K562 (cell line): Measurements from ENCODE around the gene MTMR3.

Experiments used
- HNRNPLL ChIP-seq: fragments of 200-400 bp; formaldehyde crosslinking; IDR thresholded peaks from 2 replicates; pipeline ENCODE4 v1.6.1; 2017; ENCODE audit warnings: low read length, low read depth, mild to moderate bottlenecking; ENCODE audit not compliant: poor library complexity, severe bottlenecking
- ILK ChIP-seq: fragments of 450-650 bp; IDR thresholded peaks from 2 replicates; pipeline ENCODE4 v1.6.1; 2016; ENCODE audit warnings: missing genetic modification characterization, low read depth, mild to moderate bottlenecking, missing compliant biosample characterization, moderate library complexity, borderline replicate concordance
- NBN ChIP-seq: fragments of 450-650 bp; IDR thresholded peaks from 2 replicates; pipeline ENCODE4 v1.6.1; 2016; ENCODE audit warnings: low read depth, mild to moderate bottlenecking
- NFXL1 ChIP-seq: fragments of 450-650 bp; formaldehyde crosslinking; IDR thresholded peaks from 2 replicates; pipeline ENCODE4 v1.4.0; 2021; ENCODE audit warnings: mild to moderate bottlenecking
- POU5F1 ChIP-seq: fragments of 150-350 bp; IDR thresholded peaks from 2 replicates; pipeline ENCODE4 v1.6.1; 2014; ENCODE audit warnings: borderline replicate concordance, low read length, low read depth, mild to moderate bottlenecking; ENCODE audit not compliant: partially characterized antibody
- ZNF316 ChIP-seq: fragments of 450-650 bp; IDR thresholded peaks from 2 replicates; pipeline ENCODE4 v1.6.1; 2016
- TF ChIP-seq, protein P1 (sequence below), 3 experiments: IDR thresholded peaks in 2 of 3; conservative IDR thresholded peaks in 1 of 3; 2 replicates each; pipeline ENCODE4 v1.5.1; 2011 to 2012; ENCODE audit warnings: low read length in 3 of 3, mild to moderate bottlenecking in 3 of 3, control low read depth in 2 of 3, improper control_type of control experiment in 1 of 3, inconsistent platforms in 1 of 3, low read depth in 1 of 3, mixed read lengths in 1 of 3, moderate library complexity in 1 of 3; ENCODE audit not compliant: insufficient read depth in 2 of 3
- TF ChIP-seq, protein P2 (sequence below), 2 experiments: fragments of 150-350 bp in 1 of 2; IDR thresholded peaks; 2 replicates each; pipeline ENCODE4 v1.6.1; 2012 to 2016; ENCODE audit warnings: low read depth in 2 of 2, low read length in 2 of 2, mild to moderate bottlenecking in 1 of 2, moderate library complexity in 1 of 2
- TF ChIP-seq, protein P3 (sequence below): fragments of 450-650 bp; IDR thresholded peaks from 2 replicates; pipeline ENCODE4 v1.6.1; 2016; ENCODE audit warnings: antibody characterized with exemption
- TF ChIP-seq, protein P4 (sequence below): fragments of 250-450 bp; sonication (Bioruptor Pico); IDR thresholded peaks from 2 replicates; pipeline ENCODE4 v1.5.0; 2021; ENCODE audit warnings: mild to moderate bottlenecking, borderline replicate concordance

GRCh38 chr22:30027791-30028190 is 144.8 kb downstream of the MTMR3 start:
- no peak for TF ChIP-seq NBN
- TF ChIP-seq, protein P1, sequence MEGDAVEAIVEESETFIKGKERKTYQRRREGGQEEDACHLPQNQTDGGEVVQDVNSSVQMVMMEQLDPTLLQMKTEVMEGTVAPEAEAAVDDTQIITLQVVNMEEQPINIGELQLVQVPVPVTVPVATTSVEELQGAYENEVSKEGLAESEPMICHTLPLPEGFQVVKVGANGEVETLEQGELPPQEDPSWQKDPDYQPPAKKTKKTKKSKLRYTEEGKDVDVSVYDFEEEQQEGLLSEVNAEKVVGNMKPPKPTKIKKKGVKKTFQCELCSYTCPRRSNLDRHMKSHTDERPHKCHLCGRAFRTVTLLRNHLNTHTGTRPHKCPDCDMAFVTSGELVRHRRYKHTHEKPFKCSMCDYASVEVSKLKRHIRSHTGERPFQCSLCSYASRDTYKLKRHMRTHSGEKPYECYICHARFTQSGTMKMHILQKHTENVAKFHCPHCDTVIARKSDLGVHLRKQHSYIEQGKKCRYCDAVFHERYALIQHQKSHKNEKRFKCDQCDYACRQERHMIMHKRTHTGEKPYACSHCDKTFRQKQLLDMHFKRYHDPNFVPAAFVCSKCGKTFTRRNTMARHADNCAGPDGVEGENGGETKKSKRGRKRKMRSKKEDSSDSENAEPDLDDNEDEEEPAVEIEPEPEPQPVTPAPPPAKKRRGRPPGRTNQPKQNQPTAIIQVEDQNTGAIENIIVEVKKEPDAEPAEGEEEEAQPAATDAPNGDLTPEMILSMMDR (IDR thresholded peaks at IDR 0.05 in 2 of 3, conservative IDR thresholded peaks at IDR 0.05 in 1 of 3; ENCODE audit: insufficient read depth in 2 of 3, low read depth in 1 of 3, low read length in 3 of 3), result no peak
- no peak for TF ChIP-seq NFXL1 (CRISPR knock-in tag)
- TF ChIP-seq, protein P2, sequence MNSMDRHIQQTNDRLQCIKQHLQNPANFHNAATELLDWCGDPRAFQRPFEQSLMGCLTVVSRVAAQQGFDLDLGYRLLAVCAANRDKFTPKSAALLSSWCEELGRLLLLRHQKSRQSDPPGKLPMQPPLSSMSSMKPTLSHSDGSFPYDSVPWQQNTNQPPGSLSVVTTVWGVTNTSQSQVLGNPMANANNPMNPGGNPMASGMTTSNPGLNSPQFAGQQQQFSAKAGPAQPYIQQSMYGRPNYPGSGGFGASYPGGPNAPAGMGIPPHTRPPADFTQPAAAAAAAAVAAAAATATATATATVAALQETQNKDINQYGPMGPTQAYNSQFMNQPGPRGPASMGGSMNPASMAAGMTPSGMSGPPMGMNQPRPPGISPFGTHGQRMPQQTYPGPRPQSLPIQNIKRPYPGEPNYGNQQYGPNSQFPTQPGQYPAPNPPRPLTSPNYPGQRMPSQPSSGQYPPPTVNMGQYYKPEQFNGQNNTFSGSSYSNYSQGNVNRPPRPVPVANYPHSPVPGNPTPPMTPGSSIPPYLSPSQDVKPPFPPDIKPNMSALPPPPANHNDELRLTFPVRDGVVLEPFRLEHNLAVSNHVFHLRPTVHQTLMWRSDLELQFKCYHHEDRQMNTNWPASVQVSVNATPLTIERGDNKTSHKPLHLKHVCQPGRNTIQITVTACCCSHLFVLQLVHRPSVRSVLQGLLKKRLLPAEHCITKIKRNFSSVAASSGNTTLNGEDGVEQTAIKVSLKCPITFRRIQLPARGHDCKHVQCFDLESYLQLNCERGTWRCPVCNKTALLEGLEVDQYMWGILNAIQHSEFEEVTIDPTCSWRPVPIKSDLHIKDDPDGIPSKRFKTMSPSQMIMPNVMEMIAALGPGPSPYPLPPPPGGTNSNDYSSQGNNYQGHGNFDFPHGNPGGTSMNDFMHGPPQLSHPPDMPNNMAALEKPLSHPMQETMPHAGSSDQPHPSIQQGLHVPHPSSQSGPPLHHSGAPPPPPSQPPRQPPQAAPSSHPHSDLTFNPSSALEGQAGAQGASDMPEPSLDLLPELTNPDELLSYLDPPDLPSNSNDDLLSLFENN (IDR thresholded peaks at IDR 0.05; ENCODE audit: low read depth in 2 of 2, low read length in 2 of 2), result no peak
- no peak for TF ChIP-seq ZNF316
- no peak for TF ChIP-seq POU5F1
- TF ChIP-seq HNRNPLL, result no peak
- TF ChIP-seq, protein P3, sequence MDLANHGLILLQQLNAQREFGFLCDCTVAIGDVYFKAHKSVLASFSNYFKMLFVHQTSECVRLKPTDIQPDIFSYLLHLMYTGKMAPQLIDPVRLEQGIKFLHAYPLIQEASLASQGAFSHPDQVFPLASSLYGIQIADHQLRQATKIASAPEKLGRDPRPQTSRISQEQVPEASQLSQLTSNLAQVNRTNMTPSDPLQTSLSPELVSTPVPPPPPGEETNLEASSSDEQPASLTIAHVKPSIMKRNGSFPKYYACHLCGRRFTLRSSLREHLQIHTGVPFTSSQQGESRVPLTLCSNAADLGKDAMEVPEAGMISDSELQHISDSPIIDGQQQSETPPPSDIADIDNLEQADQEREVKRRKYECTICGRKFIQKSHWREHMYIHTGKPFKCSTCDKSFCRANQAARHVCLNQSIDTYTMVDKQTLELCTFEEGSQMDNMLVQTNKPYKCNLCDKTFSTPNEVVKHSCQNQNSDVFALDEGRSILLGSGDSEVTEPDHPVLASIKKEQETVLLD, result no peak
- TF ChIP-seq ILK (tag), result no peak
- TF ChIP-seq, protein P4, sequence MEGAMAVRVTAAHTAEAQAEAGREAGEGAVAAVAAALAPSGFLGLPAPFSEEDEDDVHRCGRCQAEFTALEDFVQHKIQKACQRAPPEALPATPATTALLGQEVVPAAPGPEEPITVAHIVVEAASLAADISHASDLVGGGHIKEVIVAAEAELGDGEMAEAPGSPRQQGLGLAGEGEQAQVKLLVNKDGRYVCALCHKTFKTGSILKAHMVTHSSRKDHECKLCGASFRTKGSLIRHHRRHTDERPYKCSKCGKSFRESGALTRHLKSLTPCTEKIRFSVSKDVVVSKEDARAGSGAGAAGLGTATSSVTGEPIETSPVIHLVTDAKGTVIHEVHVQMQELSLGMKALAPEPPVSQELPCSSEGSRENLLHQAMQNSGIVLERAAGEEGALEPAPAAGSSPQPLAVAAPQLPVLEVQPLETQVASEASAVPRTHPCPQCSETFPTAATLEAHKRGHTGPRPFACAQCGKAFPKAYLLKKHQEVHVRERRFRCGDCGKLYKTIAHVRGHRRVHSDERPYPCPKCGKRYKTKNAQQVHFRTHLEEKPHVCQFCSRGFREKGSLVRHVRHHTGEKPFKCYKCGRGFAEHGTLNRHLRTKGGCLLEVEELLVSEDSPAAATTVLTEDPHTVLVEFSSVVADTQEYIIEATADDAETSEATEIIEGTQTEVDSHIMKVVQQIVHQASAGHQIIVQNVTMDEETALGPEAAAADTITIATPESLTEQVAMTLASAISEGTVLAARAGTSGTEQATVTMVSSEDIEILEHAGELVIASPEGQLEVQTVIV, result no peak
